Thymus (tissue), 11 donors: Measurements from ENCODE around the gene MAGI1. TPM values are rescaled to one million over a fixed set of nuclear protein-coding genes. Genes with fewer than 3 reads are reported as not detected.

Source experiments
- DNase-seq, 9 donors: peaks; one replicate each; pipeline ENCODE4 v3.0.0-alpha.2; 2013; ENCODE audit warnings: low spot score in 9 of 9, low read depth in 6 of 9, missing footprints in 1 of 9
- H3K27ac ChIP-seq, 2 donors: one replicate each; pipeline ENCODE4 v1.5.1; 2013; ENCODE audit warnings: control low read depth in 1 of 2, low read depth in 1 of 2, low read length in 1 of 2, mild to moderate bottlenecking in 1 of 2, moderate library complexity in 1 of 2
- H3K27me3 ChIP-seq, 2 donors: one replicate each; pipeline ENCODE4 v1.5.1; 2013; ENCODE audit warnings: low read length in 1 of 2; ENCODE audit not compliant: control insufficient read depth in 2 of 2, insufficient read depth in 1 of 2
- H3K36me3 ChIP-seq, 2 donors: one replicate each; pipeline ENCODE4 v1.5.1; 2013; ENCODE audit warnings: low read length in 1 of 2, mild to moderate bottlenecking in 1 of 2, moderate library complexity in 1 of 2; ENCODE audit not compliant: control insufficient read depth in 2 of 2, insufficient read depth in 2 of 2
- H3K4me1 ChIP-seq, 2 donors: one replicate each; pipeline ENCODE4 v1.5.1; 2013; ENCODE audit warnings: low read length in 2 of 2; ENCODE audit not compliant: control insufficient read depth in 2 of 2, insufficient read depth in 2 of 2
- H3K4me3 ChIP-seq, 2 donors: one replicate each; pipeline ENCODE4 v1.5.1; 2013; ENCODE audit warnings: low read length in 2 of 2, control low read depth in 1 of 2, mild to moderate bottlenecking in 1 of 2
- H3K9me3 ChIP-seq, 2 donors: one replicate each; pipeline ENCODE4 v1.5.1; 2013; ENCODE audit warnings: low read length in 1 of 2, mild to moderate bottlenecking in 1 of 2; ENCODE audit not compliant: control insufficient read depth in 2 of 2, insufficient read depth in 1 of 2
- WGBS: extraction: QIAGEN DNeasy Blood & Tissue Kit; methylation state at CpG from one replicate; pipeline ENCODE4 v1.1.7; 2013; 5-methylcytosine and 5-hydroxymethylcytosine counted together
- polyA plus RNA-seq: library from polyadenylated mRNA; stranded (reverse); fragments of 200-250 nt; gene quantifications from one replicate; pipeline ENCODE4 v1.2.3, GENCODE V29; 2013
- total RNA-seq: library from RNA; stranded (reverse); fragments of 120-200 nt; gene quantifications from one replicate; pipeline ENCODE4 v1.2.4, GENCODE V29; 2013
- donor health status: healthy.

Gene MAGI1
- total and polyA plus RNA-seq, 2 donors: 5.1 to 6.1 TPM

DNA sequence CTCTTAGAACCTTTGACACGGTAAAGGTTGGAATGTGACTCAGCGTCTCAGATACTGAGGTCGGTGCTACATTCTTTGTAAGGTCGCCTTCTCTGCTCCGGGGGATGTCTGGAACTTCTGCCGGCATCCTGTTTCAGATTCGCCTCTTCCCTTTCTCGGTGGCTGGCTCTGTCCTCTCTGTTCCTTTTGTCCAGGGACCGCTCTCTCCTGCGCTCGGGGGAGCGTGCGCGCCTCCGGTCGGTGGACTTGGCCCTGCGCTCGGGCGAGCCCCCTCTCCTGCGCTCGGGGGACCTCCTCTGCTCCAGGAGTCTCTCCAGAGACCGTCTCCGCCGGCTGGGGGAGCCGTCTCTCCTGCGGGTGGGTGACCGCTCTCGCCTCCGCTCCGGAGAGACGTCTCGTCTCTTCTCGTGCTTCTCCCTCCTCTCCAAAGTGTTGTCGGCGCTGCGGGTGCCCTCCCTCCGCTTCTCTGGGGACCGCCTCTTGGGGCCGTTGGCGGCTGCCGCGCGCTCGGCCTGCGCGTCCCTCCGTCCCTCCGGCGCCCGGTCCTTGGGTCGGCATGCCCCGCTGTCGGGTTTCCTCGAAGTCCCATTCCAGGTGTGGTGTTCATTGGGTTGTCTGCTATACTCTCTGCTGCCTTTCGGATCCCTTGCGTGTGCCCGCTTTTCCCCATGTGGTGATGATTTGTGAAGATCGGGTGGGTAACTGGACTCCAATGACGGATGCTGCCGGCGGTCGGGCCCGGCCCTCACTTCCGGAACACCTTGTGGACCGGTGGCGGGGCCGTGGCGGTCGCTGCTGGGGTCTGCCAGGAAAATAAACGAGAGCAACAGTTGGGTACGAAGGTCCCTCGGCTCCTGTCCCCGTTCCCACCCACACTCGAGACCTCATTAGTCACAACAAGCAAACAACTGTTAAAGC, 682.1 kb downstream of the MAGI1 start:
- Histone ChIP-seq H3K27me3 (peaks cover 11 to 28% of the 10 kb centered on the region in 2 donors), H3K4me1 (no peaks in the 10 kb centered on the region), H3K9me3 (no peaks in the 10 kb centered on the region), H3K36me3 (no peaks in the 10 kb centered on the region), H3K4me3 (no peak overlapping the region), H3K27ac (no peak overlapping the region)
- DNase-seq: no peak
- WGBS: 25% methylated on average over 74 of the region's 74 CpGs

DNA sequence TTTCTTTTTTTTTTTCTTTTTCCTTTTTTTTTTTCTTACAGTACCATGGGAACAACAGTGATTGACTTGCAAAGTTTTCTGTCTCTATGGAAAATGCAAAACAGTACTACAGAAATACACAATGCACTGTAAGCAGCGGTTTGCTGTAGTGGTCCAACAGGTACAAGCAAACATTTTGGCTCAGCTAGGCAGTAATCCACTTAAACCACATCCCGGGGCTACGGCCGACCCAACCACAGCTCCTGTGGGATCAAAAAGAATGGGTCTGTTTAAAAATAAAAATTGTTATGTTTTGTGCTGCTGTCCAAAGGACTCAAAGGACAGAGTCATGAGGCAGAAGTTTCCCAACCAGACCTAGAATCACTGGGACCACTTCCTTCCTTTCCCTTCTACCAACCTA, 683.8 kb downstream of the MAGI1 start:
- Histone ChIP-seq H3K27ac (no peak overlapping the region), H3K4me1 (no peaks in the 10 kb centered on the region), H3K27me3 (peaks cover 11 to 28% of the 10 kb centered on the region in 2 donors), H3K4me3 (no peak overlapping the region), H3K36me3 (no peaks in the 10 kb centered on the region), H3K9me3 (no peaks in the 10 kb centered on the region)
- DNase-seq: no peak
- 91% methylated on average over 4 of the region's 4 CpGs for WGBS

DNA sequence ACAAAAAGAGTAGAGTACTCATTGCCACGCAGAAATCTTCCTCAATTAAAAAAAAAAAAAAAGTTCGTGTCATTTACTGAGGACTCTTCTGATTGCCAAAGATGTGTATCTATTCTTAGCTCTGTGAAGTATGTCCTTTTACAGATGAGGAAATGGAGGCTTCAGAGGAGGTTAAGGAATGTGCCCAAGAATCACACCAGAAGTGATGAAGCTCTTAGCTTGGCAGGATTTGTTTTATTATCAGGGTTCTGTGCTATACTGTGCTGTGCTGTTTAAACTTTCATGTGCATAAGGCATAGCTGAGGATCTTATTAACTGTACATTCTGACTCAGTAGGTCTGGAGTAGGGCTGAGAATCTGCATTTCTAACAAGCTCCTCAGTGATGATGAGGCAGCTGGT, 685.8 kb downstream of the MAGI1 start:
- Histone ChIP-seq H3K27ac (no peak overlapping the region), H3K36me3 (no peaks in the 10 kb centered on the region), H3K27me3 (peaks cover 11 to 28% of the 10 kb centered on the region in 2 donors), H3K4me3 (no peak overlapping the region), H3K9me3 (no peaks in the 10 kb centered on the region), H3K4me1 (no peaks in the 10 kb centered on the region)
- DNase-seq: no peak
- 95% methylated on average over 2 of the region's 2 CpGs for WGBS

DNA sequence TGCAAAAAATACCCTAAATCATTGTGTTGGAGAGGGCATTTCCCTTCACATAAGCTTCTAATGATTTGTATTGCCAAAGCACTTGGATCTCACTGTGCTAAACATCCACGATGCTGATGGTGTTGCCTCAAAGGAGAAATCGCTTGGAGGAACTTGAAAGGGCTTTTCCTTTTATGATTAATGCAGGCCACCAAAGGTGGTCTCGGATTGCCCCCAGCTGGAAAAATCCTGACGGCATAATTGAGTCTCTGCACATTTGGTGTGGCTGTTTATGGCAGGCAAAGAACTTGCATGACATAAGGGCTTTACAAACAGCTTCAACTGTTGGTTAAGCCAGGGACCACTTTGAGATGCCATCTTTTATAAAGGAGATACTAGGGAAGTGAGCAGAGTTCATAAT, 687.0 kb downstream of the MAGI1 start:
- no peaks in the 10 kb centered on the region for H3K9me3 ChIP-seq
- no peak overlapping the region for H3K27ac ChIP-seq
- 92% methylated on average over 4 of the region's 4 CpGs for whole genome bisulfite sequencing
- DNase-seq: no peak
- H3K27me3 ChIP-seq: peaks cover 4 to 18% of the 10 kb centered on the region in 2 donors
- H3K4me3 ChIP-seq: no peak overlapping the region
- no peaks in the 10 kb centered on the region for H3K4me1 ChIP-seq
- H3K36me3 ChIP-seq: no peaks in the 10 kb centered on the region

DNA sequence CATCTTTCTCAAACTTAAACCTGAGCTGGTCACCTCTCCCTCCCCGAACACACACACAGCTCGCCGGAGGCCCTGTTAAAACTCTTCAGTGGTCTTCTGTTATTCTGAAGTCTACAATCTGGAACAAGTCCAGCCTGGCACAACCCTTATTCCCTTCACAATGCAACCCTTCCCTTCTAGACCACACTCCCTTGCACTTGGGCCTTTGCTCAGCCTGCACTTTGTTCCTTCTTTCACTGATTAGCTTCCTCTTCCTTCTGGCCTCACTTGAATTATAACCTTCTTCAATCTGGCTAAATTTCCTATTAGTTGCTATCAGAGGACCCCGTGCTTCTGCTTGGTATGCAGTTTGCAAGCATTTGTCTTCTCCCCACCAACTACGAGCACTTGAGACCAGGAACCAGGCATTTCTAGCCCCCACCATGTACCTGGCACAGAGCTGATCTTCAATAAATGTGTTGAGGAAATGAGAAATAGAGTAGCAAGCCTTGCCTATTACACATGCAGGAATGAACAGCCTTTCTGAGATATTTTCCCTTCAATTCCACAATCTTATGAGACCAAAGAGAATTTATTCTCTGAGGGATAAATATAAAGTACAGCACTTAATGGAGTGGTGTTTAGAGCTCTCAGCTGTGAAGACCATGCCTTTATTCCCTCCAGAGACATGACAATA, 687.8 kb downstream of the MAGI1 start:
- no peak overlapping the region for H3K4me3 ChIP-seq
- peaks cover 0 to 10% of the 10 kb centered on the region in 2 donors for H3K27me3 ChIP-seq
- H3K27ac ChIP-seq: no peak overlapping the region
- no peak for DNase-seq
- no peaks in the 10 kb centered on the region for H3K9me3 ChIP-seq
- no peaks in the 10 kb centered on the region for H3K36me3 ChIP-seq
- WGBS: 38% methylated on average over 5 of the region's 5 CpGs
- no peaks in the 10 kb centered on the region for H3K4me1 ChIP-seq

DNA sequence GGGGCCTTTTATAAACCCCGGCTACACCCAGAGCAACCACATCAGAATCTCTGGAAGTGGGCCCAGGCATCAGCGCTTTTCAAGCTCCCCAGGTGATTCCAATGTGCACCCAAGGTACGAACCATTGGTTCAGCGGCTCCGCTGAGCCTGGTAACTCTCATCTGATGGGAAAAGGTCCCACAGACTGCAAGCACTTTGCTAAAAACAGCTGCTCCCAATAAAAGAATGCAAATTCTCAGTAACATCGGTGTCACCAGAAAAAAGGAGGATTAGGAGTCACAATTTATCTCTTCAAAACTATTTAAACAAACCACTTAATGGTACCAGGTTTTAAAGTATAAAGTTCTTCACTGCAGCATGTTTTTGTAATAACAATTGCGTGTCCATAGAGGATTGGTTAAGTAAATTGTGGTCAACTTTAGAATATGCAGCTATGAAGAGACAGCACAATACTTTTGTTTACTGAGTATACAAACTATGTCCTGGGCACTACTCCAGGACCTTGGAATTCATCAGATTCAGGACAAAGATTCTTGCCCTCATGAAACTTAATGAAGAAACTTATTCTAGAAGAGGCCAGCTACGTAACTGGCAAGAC, 690.2 kb downstream of the MAGI1 start:
- DNase-seq: no peak
- no peaks in the 10 kb centered on the region for H3K36me3 ChIP-seq
- H3K27ac ChIP-seq: no peak overlapping the region
- no peaks in the 10 kb centered on the region for H3K9me3 ChIP-seq
- H3K4me3 ChIP-seq: no peak overlapping the region
- WGBS: 93% methylated on average over 8 of the region's 8 CpGs
- H3K4me1 ChIP-seq: no peaks in the 10 kb centered on the region
- no peaks in the 10 kb centered on the region for H3K27me3 ChIP-seq

DNA sequence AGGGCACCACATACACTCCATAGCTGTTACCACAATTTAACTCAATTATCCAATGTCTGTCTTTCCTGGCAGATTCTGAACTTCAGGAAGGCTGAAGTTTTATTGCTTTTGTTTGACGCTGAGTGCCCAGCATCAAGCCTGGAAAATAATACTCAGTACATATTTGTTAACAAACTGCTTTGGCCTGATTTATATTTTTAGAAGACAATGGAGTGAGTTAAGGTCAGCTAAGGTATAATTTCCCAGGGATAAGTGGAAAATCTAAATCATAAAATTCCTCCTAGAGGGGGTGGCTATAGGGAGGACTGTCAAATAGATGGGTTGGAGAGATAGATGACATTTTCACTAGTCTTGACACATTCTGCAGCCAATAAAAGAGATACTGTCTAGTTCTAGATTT, 691.6 kb downstream of the MAGI1 start:
- DNase-seq: no peak
- Histone ChIP-seq H3K27ac (no peak overlapping the region), H3K4me1 (no peaks in the 10 kb centered on the region), H3K4me3 (no peak overlapping the region), H3K9me3 (no peaks in the 10 kb centered on the region), H3K27me3 (no peaks in the 10 kb centered on the region), H3K36me3 (no peaks in the 10 kb centered on the region)
- 95% methylated on average over 1 of the region's 1 CpG for WGBS

DNA sequence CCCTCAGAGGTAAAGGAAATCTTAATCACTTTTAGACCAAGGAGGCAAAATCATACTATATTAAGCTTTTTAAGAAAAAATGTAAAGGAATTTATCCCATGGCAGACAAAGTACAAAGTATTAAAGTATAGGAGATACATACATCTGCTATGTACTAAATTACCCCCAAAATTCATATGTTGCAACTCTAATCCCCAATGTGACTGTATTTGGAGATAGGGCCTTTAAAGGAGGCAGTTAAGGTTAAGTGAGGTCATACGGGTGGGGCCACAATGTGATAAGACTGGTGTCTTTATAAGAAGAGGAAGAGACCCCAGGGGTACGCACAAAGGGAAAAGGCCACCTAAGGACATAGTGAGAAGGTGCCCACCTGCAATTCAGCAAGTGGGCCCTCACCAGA, 693.9 kb downstream of the MAGI1 start:
- Histone ChIP-seq H3K36me3 (no peaks in the 10 kb centered on the region), H3K4me3 (no peak overlapping the region), H3K27ac (no peak overlapping the region), H3K4me1 (no peaks in the 10 kb centered on the region), H3K27me3 (no peaks in the 10 kb centered on the region), H3K9me3 (no peaks in the 10 kb centered on the region)
- DNase-seq: no peak
- WGBS: 96% methylated on average over 2 of the region's 2 CpGs

DNA sequence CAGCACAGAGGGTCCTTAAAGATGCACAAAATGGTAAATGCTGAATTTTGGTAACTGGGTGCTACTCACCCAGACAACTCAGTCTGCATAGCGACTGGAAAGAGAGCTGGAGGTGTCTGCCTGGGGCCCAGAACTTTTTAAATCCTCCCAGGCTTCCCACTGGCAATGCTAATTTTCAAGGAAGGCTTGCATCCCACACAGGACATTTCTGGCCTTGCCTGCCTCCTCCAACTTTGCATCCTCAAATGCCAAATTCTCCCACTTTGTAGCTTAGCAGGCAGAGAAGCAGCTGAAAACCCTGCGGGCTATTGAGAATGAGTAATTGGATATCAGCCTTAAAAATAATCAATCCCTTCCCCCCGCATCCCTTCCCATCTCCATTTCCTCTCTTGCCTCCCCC, 694.3 kb downstream of the MAGI1 start:
- H3K9me3 ChIP-seq: no peaks in the 10 kb centered on the region
- H3K4me1 ChIP-seq: no peaks in the 10 kb centered on the region
- no peak overlapping the region for H3K27ac ChIP-seq
- 88% methylated on average over 3 of the region's 3 CpGs for WGBS
- DNase-seq: no peak
- no peaks in the 10 kb centered on the region for H3K27me3 ChIP-seq
- H3K4me3 ChIP-seq: no peak overlapping the region
- no peaks in the 10 kb centered on the region for H3K36me3 ChIP-seq
